Measurements from ENCODE around the gene SPAG5.

The SPAG5 gene

DNA sequence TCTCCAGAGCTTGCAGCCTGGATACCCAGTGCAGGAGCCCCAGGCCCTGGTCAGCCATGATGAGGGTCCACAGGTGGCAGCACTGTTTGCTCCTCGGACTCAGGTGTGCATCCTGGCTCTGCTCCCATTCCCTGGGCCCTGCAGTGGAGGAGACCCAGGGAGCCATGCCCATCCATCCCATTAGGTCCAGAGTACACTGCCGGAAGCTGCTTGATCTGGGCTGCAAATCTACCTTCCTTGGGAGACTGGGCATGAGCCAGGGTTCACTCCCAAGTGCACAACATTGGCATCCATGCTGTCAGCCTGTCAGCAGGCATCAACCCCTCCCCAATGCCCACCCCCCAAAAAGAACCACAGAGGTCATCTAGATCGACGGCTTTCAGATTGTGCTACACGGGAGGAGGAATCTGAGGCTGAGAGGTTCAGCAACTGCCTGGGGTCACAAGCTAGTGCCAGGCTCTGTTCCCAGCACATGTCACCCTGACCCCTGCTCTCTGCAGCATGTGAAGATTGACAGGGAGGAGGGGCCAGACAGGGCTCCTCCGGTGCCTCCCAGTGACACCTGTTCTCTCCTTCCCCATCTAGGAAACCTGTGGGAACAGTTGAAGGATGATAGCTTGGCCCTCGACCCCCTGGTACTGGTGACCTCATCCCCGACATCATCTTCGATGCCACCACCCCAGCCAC, 62.1 kb downstream of the SPAG5 start:
- DNase-seq (ENCODE audit: low read depth in 1 of 2, low spot score in 1 of 2): no peak
- Histone ChIP-seq H3K4me3 (replicated peaks; ENCODE audit: insufficient read depth, low read length) (no peak overlapping the region), H3K27me3 (ENCODE audit: insufficient read depth, poor library complexity, severe bottlenecking) (no peaks in the 10 kb centered on the region), H3K27ac (replicated peaks) (no peak overlapping the region)
- no peak for TF ChIP-seq GABPA (IDR thresholded peaks at IDR 0.05; ENCODE audit: low read depth)
- TF ChIP-seq CTCF (IDR thresholded peaks at IDR 0.05; ENCODE audit: insufficient read depth, low read length): no peak
- TF ChIP-seq, protein P1, sequence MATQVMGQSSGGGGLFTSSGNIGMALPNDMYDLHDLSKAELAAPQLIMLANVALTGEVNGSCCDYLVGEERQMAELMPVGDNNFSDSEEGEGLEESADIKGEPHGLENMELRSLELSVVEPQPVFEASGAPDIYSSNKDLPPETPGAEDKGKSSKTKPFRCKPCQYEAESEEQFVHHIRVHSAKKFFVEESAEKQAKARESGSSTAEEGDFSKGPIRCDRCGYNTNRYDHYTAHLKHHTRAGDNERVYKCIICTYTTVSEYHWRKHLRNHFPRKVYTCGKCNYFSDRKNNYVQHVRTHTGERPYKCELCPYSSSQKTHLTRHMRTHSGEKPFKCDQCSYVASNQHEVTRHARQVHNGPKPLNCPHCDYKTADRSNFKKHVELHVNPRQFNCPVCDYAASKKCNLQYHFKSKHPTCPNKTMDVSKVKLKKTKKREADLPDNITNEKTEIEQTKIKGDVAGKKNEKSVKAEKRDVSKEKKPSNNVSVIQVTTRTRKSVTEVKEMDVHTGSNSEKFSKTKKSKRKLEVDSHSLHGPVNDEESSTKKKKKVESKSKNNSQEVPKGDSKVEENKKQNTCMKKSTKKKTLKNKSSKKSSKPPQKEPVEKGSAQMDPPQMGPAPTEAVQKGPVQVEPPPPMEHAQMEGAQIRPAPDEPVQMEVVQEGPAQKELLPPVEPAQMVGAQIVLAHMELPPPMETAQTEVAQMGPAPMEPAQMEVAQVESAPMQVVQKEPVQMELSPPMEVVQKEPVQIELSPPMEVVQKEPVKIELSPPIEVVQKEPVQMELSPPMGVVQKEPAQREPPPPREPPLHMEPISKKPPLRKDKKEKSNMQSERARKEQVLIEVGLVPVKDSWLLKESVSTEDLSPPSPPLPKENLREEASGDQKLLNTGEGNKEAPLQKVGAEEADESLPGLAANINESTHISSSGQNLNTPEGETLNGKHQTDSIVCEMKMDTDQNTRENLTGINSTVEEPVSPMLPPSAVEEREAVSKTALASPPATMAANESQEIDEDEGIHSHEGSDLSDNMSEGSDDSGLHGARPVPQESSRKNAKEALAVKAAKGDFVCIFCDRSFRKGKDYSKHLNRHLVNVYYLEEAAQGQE (IDR thresholded peaks at IDR 0.05; ENCODE audit: insufficient replicate concordance, low read depth): no peak
- TF ChIP-seq POLR2AphosphoS5 (IDR thresholded peaks at IDR 0.05; ENCODE audit: low read depth): no peak
- no peak for TF ChIP-seq SPI1 (IDR thresholded peaks at IDR 0.05; ENCODE audit: borderline replicate concordance, low read depth)

DNA sequence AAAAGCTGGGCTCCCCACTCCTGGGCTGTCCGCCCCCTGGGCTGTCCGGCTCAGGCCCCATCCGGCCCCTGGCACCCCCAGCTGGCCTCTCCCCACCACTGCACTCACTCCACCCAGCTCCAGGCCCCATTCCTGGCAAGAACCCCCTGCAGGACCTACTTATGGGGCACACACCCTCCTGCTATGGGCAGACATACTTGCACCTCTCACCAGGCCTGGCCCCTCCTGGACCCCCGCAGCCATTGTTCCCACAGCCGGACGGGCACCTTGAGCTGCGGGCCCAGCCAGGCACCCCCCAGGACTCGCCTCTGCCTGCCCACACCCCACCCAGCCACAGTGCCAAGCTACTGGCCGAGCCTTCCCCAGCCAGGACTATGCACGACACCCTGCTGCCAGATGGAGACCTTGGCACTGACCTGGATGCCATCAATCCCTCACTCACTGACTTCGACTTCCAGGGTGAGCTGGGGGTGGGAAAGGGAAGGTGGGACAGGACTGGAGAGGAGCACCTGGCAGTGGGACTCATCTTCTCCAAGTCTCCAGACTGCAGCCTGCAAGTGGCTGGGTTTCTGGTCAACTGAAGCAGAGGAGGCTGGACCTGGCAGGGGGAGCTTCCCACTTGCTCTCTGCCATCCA, 64.0 kb downstream of the SPAG5 start:
- TF ChIP-seq, protein P1 (IDR thresholded peaks at IDR 0.05; ENCODE audit: insufficient replicate concordance, low read depth): no peak
- Histone ChIP-seq H3K4me3 (replicated peaks; ENCODE audit: insufficient read depth, low read length) (no peak overlapping the region), H3K27me3 (ENCODE audit: insufficient read depth, poor library complexity, severe bottlenecking) (no peaks in the 10 kb centered on the region), H3K27ac (replicated peaks) (no peak overlapping the region)
- DNase-seq (ENCODE audit: low read depth in 1 of 2, low spot score in 1 of 2): no peak

DNA sequence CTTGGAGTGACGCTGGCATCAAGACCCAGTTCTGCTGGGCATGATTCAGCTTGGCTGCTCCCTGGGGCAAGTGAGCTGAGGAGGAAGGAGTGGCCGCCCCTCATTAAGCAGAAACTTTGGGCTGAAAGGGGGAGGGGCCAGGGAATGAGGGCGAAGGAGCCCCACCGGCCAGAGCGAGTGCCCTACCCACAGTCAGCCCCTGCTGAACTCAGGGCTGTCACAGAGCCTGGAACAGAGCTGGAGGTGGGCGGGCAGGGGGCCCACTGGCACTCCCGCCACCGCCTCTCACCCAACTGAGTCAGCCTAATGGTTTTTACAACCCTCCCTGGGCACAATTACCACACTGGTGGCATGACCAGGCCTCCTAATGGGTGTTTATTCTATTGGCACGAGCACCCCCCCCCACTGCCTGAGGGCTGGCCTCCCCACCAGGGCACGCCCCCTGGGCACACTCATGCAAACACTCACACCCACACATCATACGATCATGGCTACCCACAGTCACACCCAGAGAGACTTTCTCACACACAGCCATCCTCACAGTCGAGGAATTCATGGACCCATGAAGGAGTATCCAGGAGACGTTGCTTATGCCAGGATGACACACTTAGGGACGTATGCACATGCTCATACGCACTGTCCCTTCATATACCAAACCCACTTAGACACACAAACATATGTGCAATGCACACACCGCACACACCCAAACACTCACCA, 65.6 kb downstream of the SPAG5 start:
- no peak overlapping the region for H3K4me3 ChIP-seq (replicated peaks; ENCODE audit: insufficient read depth, low read length)
- DNase-seq (ENCODE audit: low read depth in 1 of 2, low spot score in 1 of 2): no peak
- no peak for TF ChIP-seq SPI1 (IDR thresholded peaks at IDR 0.05; ENCODE audit: borderline replicate concordance, low read depth)
- TF ChIP-seq, protein P1 (IDR thresholded peaks at IDR 0.05; ENCODE audit: insufficient replicate concordance, low read depth): no peak
- no peak for TF ChIP-seq POLR2AphosphoS5 (IDR thresholded peaks at IDR 0.05; ENCODE audit: low read depth)
- TF ChIP-seq GABPA (IDR thresholded peaks at IDR 0.05; ENCODE audit: low read depth): no peak
- no peak for TF ChIP-seq CTCF (IDR thresholded peaks at IDR 0.05; ENCODE audit: insufficient read depth, low read length)
- H3K27ac ChIP-seq (replicated peaks): no peak overlapping the region
- H3K27me3 ChIP-seq (ENCODE audit: insufficient read depth, poor library complexity, severe bottlenecking): no peaks in the 10 kb centered on the region

Data from HL-60 (cell line).